GM21390 (cell line): ENCODE measurements around the gene SECTM1.
"Not testable (repeated sequence)": the region's sequence is repeated elsewhere in the genome, so short reads cannot be mapped to it uniquely, and the experiment has no call there.

ENCODE experiments used
- ATAC-seq: cut with Tn5 transposase; IDR thresholded peaks from one replicate; pipeline ENCODE4 v1.9.1; 2021; ENCODE audit not compliant: unreplicated experiment

SECTM1 gene

GRCh38 chr17:82370471-82371332 is 37.1 kb upstream of the SECTM1 start:
- no peak for ATAC-seq

- ATAC-seq, result no peak
Measured at GRCh38 chr17:82369211-82369610, 35.6 kb upstream of the SECTM1 start.

- no peak for ATAC-seq
Measured at GRCh38 chr17:82367724-82368524, 34.4 kb upstream of the SECTM1 start.

- no peak for ATAC-seq
Measured at GRCh38 chr17:82366749-82367148, 33.2 kb upstream of the SECTM1 start.

GRCh38 chr17:82365606-82366295 is 32.2 kb upstream of the SECTM1 start:
- ATAC-seq, result no peak

- ATAC-seq, result no peak
Measured at GRCh38 chr17:82361885-82362633, 28.5 kb upstream of the SECTM1 start.

GRCh38 chr17:82359451-82360074 is 26.0 kb upstream of the SECTM1 start:
- ATAC-seq, result not testable (repeated sequence)

- ATAC-seq, result no peak
Measured at GRCh38 chr17:82358465-82359350, 25.1 kb upstream of the SECTM1 start, which contains the start of gene TEX19. TSS of gene TEX19 (plus strand) at chr17:82359247. CDS start at chr17:82362151, 2,904 bp downstream.

- ATAC-seq, result no peak
Measured at GRCh38 chr17:82357394-82357793, 23.8 kb upstream of the SECTM1 start.

GRCh38 chr17:82356845-82357355 is 23.3 kb upstream of the SECTM1 start:
- ATAC-seq, result no peak

GRCh38 chr17:82355770-82356427 is 22.3 kb upstream of the SECTM1 start:
- no peak for ATAC-seq

GRCh38 chr17:82354804-82355308 is 21.3 kb upstream of the SECTM1 start:
- ATAC-seq, result no peak

GRCh38 chr17:82353484-82353883 is 19.9 kb upstream of the SECTM1 start:
- no peak for ATAC-seq

- no peak for ATAC-seq
Measured at GRCh38 chr17:82351713-82352488, 18.3 kb upstream of the SECTM1 start.

GRCh38 chr17:82351254-82351712 is 17.7 kb upstream of the SECTM1 start:
- ATAC-seq, result no peak

GRCh38 chr17:82350182-82351030 is 16.8 kb upstream of the SECTM1 start:
- ATAC-seq, result no peak
